ENCODE data around the gene PPP1R12A. TPM values are rescaled to one million over a fixed set of nuclear protein-coding genes. Genes with fewer than 3 reads are reported as not detected.

The PPP1R12A gene
- total RNA-seq, 1 experiment from 2014 or later = 65.0 TPM

- DNase-seq (ENCODE audit: low spot score) = no peak
Measured at GRCh38 chr12:79842630-79843029, 92.3 kb downstream of the PPP1R12A start.

GRCh38 chr12:79841878-79842265 is 93.0 kb downstream of the PPP1R12A start:
- no peak for DNase-seq (ENCODE audit: low spot score)

- no peak for DNase-seq (ENCODE audit: low spot score)
Measured at GRCh38 chr12:79841248-79841877, 93.5 kb downstream of the PPP1R12A start.

GRCh38 chr12:79838359-79838758 is 96.5 kb downstream of the PPP1R12A start:
- DNase-seq (ENCODE audit: low spot score) = no peak

GRCh38 chr12:79837575-79837974 is 97.3 kb downstream of the PPP1R12A start:
- DNase-seq (ENCODE audit: low spot score) = no peak

GRCh38 chr12:79835377-79835843 is 99.5 kb downstream of the PPP1R12A start:
- no peak for DNase-seq (ENCODE audit: low spot score)

GRCh38 chr12:79834712-79835376 is 100.1 kb downstream of the PPP1R12A start:
- no peak for DNase-seq (ENCODE audit: low spot score)

GRCh38 chr12:79830440-79830839 is 104.5 kb downstream of the PPP1R12A start:
- DNase-seq (ENCODE audit: low spot score) = no peak

- DNase-seq (ENCODE audit: low spot score) = no peak
Measured at GRCh38 chr12:79828924-79829323, 106.0 kb downstream of the PPP1R12A start.

- no peak for DNase-seq (ENCODE audit: low spot score)
Measured at GRCh38 chr12:79827484-79827883, 107.4 kb downstream of the PPP1R12A start.

- DNase-seq (ENCODE audit: low spot score) = no peak
Measured at GRCh38 chr12:79826267-79827128, 108.4 kb downstream of the PPP1R12A start.

- no peak for DNase-seq (ENCODE audit: low spot score)
Measured at GRCh38 chr12:79822475-79822874, 112.4 kb downstream of the PPP1R12A start.

- DNase-seq (ENCODE audit: low spot score) = no peak
Measured at GRCh38 chr12:79818856-79819255, 116.0 kb downstream of the PPP1R12A start.

- DNase-seq (ENCODE audit: low spot score) = peak; percentile 62
Measured at GRCh38 chr12:79784366-79785065, 150.4 kb downstream of the PPP1R12A start.

GRCh38 chr12:79782172-79782900 is 152.6 kb downstream of the PPP1R12A start:
- DNase-seq (ENCODE audit: low spot score) = peak; percentile 29

- DNase-seq (ENCODE audit: low spot score) = no peak
Measured at GRCh38 chr12:79778802-79779448, 156.0 kb downstream of the PPP1R12A start.

GRCh38 chr12:79776111-79776510 is 158.8 kb downstream of the PPP1R12A start:
- DNase-seq (ENCODE audit: low spot score) = peak; percentile 23

GRCh38 chr12:79775355-79776027 is 159.4 kb downstream of the PPP1R12A start:
- DNase-seq (ENCODE audit: low spot score) = no peak

GRCh38 chr12:79773896-79774295 is 161.0 kb downstream of the PPP1R12A start:
- no peak for DNase-seq (ENCODE audit: low spot score)

GRCh38 chr12:79769860-79770485 is 164.9 kb downstream of the PPP1R12A start:
- no peak for DNase-seq (ENCODE audit: low spot score)
